Measurements from ENCODE around the gene LRRC8C. TPM values are rescaled to one million over a fixed set of nuclear protein-coding genes. Genes with fewer than 3 reads are reported as not detected.

Gene LRRC8C
- total RNA-seq, 1 donor from 2014 or later, result 5.5 TPM

- no peak overlapping the region for H3K27ac ChIP-seq
- H3K27me3 Mint-ChIP-seq (ENCODE audit: insufficient read depth, low read depth), result peaks cover 2% of the 10 kb centered on the region
- H3K4me1 Mint-ChIP-seq, result peaks cover 5% of the 10 kb centered on the region
- no peaks in the 10 kb centered on the region for H3F3A ChIP-seq (ENCODE audit: low read depth)
- no peak for DNase-seq (ENCODE audit: low spot score)
- H3K9me3 Mint-ChIP-seq, result peaks cover 3% of the 10 kb centered on the region
- no peak overlapping the region for H3K4me3 ChIP-seq
- no peaks in the 10 kb centered on the region for H3K4me1 ChIP-seq
- no peaks in the 10 kb centered on the region for H3K36me3 Mint-ChIP-seq
- no peak overlapping the region for H3K4me3 Mint-ChIP-seq
- H3K36me3 ChIP-seq, result no peaks in the 10 kb centered on the region
- TF ChIP-seq CTCF (IDR thresholded peaks at IDR 0.05), result no peak
- TF ChIP-seq EZH2phosphoT487 (IDR thresholded peaks at IDR 0.05), result no peak
- TF ChIP-seq EZH2 (IDR thresholded peaks at IDR 0.05), result no peak
- no peak overlapping the region for H3K9ac ChIP-seq
- H3K4me2 ChIP-seq, result no peak overlapping the region
- H4K20me1 ChIP-seq (ENCODE audit: low read depth), result no peaks in the 10 kb centered on the region
- no peak overlapping the region for H2AFZ ChIP-seq (replicated peaks)
- H3K27me3 ChIP-seq, result no peaks in the 10 kb centered on the region
- H3K79me2 ChIP-seq (ENCODE audit: low read depth), result no peaks in the 10 kb centered on the region
- peaks cover under 1% of the 10 kb centered on the region for H3K9me3 ChIP-seq (ENCODE audit: low read depth)
- H3K27ac Mint-ChIP-seq, result no peak overlapping the region
Observed at GRCh38 chr1:89669441-89669840, 36.5 kb downstream of the LRRC8C start.

- Histone ChIP-seq H3K36me3 (no peaks in the 10 kb centered on the region), H3K27ac (no peak overlapping the region), H3K9ac (no peak overlapping the region), H3K4me1 (no peaks in the 10 kb centered on the region), H4K20me1 (ENCODE audit: low read depth) (no peaks in the 10 kb centered on the region), H2AFZ (replicated peaks) (no peak overlapping the region), H3K27me3 (no peaks in the 10 kb centered on the region), H3K9me3 (ENCODE audit: low read depth) (no peaks in the 10 kb centered on the region), H3K79me2 (ENCODE audit: low read depth) (no peaks in the 10 kb centered on the region), H3K4me2 (no peak overlapping the region), H3K4me3 (no peak overlapping the region), H3F3A (ENCODE audit: low read depth) (no peaks in the 10 kb centered on the region)
- no peaks in the 10 kb centered on the region for H3K36me3 Mint-ChIP-seq
- H3K27me3 Mint-ChIP-seq (ENCODE audit: insufficient read depth, low read depth), result peaks cover 2% of the 10 kb centered on the region
- no peaks in the 10 kb centered on the region for H3K9me3 Mint-ChIP-seq
- peaks cover 5% of the 10 kb centered on the region for H3K4me1 Mint-ChIP-seq
- no peak for TF ChIP-seq EZH2 (IDR thresholded peaks at IDR 0.05)
- TF ChIP-seq CTCF (IDR thresholded peaks at IDR 0.05), result no peak
- TF ChIP-seq EZH2phosphoT487 (IDR thresholded peaks at IDR 0.05), result no peak
- H3K27ac Mint-ChIP-seq, result no peak overlapping the region
- DNase-seq (ENCODE audit: low spot score), result no peak
- H3K4me3 Mint-ChIP-seq, result no peak overlapping the region
Observed at GRCh38 chr1:89670163-89670562, 37.2 kb downstream of the LRRC8C start.

GRCh38 chr1:89670711-89671110, 37.8 kb downstream of the LRRC8C start:
- H3K9me3 ChIP-seq (ENCODE audit: low read depth), result no peaks in the 10 kb centered on the region
- Mint-ChIP-seq H3K27ac (no peak overlapping the region), H3K36me3 (no peaks in the 10 kb centered on the region), H3K9me3 (no peaks in the 10 kb centered on the region), H3K4me3 (no peak overlapping the region), H3K4me1 (peaks cover 5% of the 10 kb centered on the region), H3K27me3 (ENCODE audit: insufficient read depth, low read depth) (peaks cover 2% of the 10 kb centered on the region)
- H3K4me2 ChIP-seq, result no peak overlapping the region
- no peaks in the 10 kb centered on the region for H3K79me2 ChIP-seq (ENCODE audit: low read depth)
- no peak overlapping the region for H2AFZ ChIP-seq (replicated peaks)
- DNase-seq (ENCODE audit: low spot score), result no peak
- TF ChIP-seq EZH2 (IDR thresholded peaks at IDR 0.05) (no peak), CTCF (IDR thresholded peaks at IDR 0.05) (no peak), EZH2phosphoT487 (IDR thresholded peaks at IDR 0.05) (no peak)
- no peaks in the 10 kb centered on the region for H4K20me1 ChIP-seq (ENCODE audit: low read depth)
- H3K9ac ChIP-seq, result no peak overlapping the region
- no peaks in the 10 kb centered on the region for H3K36me3 ChIP-seq
- no peak overlapping the region for H3K4me3 ChIP-seq
- H3K27me3 ChIP-seq, result no peaks in the 10 kb centered on the region
- H3K27ac ChIP-seq, result no peak overlapping the region
- H3F3A ChIP-seq (ENCODE audit: low read depth), result no peaks in the 10 kb centered on the region
- no peaks in the 10 kb centered on the region for H3K4me1 ChIP-seq
